Thymus (tissue), 11 donors: ENCODE results near the gene AP2S1. TPM values are rescaled to one million over a fixed set of nuclear protein-coding genes. Genes with fewer than 3 reads are reported as not detected.
A peak's percentile ranks its signal among the peaks of the same experiment; 100 is the strongest.
"Not testable (repeated sequence)": the region's sequence is repeated elsewhere in the genome, so short reads cannot be mapped to it uniquely, and the experiment has no call there.

Experiments
- DNase-seq, 9 donors: peaks; one replicate each; pipeline ENCODE4 v3.0.0-alpha.2; 2013; ENCODE audit warnings: low spot score in 9 of 9, low read depth in 6 of 9, missing footprints in 1 of 9
- H3K27ac ChIP-seq, 2 donors: one replicate each; pipeline ENCODE4 v1.5.1; 2013; ENCODE audit warnings: control low read depth in 1 of 2, low read depth in 1 of 2, low read length in 1 of 2, mild to moderate bottlenecking in 1 of 2, moderate library complexity in 1 of 2
- H3K27me3 ChIP-seq, 2 donors: one replicate each; pipeline ENCODE4 v1.5.1; 2013; ENCODE audit warnings: low read length in 1 of 2; ENCODE audit not compliant: control insufficient read depth in 2 of 2, insufficient read depth in 1 of 2
- H3K36me3 ChIP-seq, 2 donors: one replicate each; pipeline ENCODE4 v1.5.1; 2013; ENCODE audit warnings: low read length in 1 of 2, mild to moderate bottlenecking in 1 of 2, moderate library complexity in 1 of 2; ENCODE audit not compliant: control insufficient read depth in 2 of 2, insufficient read depth in 2 of 2
- H3K4me1 ChIP-seq, 2 donors: one replicate each; pipeline ENCODE4 v1.5.1; 2013; ENCODE audit warnings: low read length in 2 of 2; ENCODE audit not compliant: control insufficient read depth in 2 of 2, insufficient read depth in 2 of 2
- H3K4me3 ChIP-seq, 2 donors: one replicate each; pipeline ENCODE4 v1.5.1; 2013; ENCODE audit warnings: low read length in 2 of 2, control low read depth in 1 of 2, mild to moderate bottlenecking in 1 of 2
- H3K9me3 ChIP-seq, 2 donors: one replicate each; pipeline ENCODE4 v1.5.1; 2013; ENCODE audit warnings: low read length in 1 of 2, mild to moderate bottlenecking in 1 of 2; ENCODE audit not compliant: control insufficient read depth in 2 of 2, insufficient read depth in 1 of 2
- WGBS: extraction: QIAGEN DNeasy Blood & Tissue Kit; methylation state at CpG from one replicate; pipeline ENCODE4 v1.1.7; 2013; 5-methylcytosine and 5-hydroxymethylcytosine counted together
- polyA plus RNA-seq: library from polyadenylated mRNA; stranded (reverse); fragments of 200-250 nt; gene quantifications from one replicate; pipeline ENCODE4 v1.2.3, GENCODE V29; 2013
- total RNA-seq: library from RNA; stranded (reverse); fragments of 120-200 nt; gene quantifications from one replicate; pipeline ENCODE4 v1.2.4, GENCODE V29; 2013
- donor health status: healthy.

The AP2S1 gene
- total and polyA plus RNA-seq, 2 donors = 88.0 to 106 TPM

- Histone ChIP-seq H3K36me3 (no peaks in the 10 kb centered on the region), H3K27me3 (no peaks in the 10 kb centered on the region), H3K4me3 (peak overlapping the region; percentile 76), H3K27ac (no peak overlapping the region), H3K9me3 (peaks cover 0 to 3% of the 10 kb centered on the region in 2 donors), H3K4me1 (peaks cover 15 to 45% of the 10 kb centered on the region in 2 donors)
- WGBS = 53% methylated on average over 9 of the region's 9 CpGs
- DNase-seq = no peak
Observed at GRCh38 chr19:46862503-46862834, 11.8 kb upstream of the AP2S1 start.

GRCh38 chr19:46861691-46862502 is 11.3 kb upstream of the AP2S1 start:
- H3K27ac ChIP-seq = peak overlapping the region; percentile 18 to 42
- H3K4me1 ChIP-seq = peaks cover 15 to 42% of the 10 kb centered on the region in 2 donors
- H3K9me3 ChIP-seq = peaks cover 0 to 3% of the 10 kb centered on the region in 2 donors
- DNase-seq = peak in 1 of 9 donors; percentile 36
- no peaks in the 10 kb centered on the region for H3K27me3 ChIP-seq
- no peaks in the 10 kb centered on the region for H3K36me3 ChIP-seq
- peak overlapping the region; percentile 76 for H3K4me3 ChIP-seq
- 1% methylated on average over 19 of the region's 19 CpGs for WGBS

GRCh38 chr19:46860846-46861690 is 10.4 kb upstream of the AP2S1 start, which contains the start of gene ARHGAP35:
ARHGAP35 (plus strand) TSS chr19:46860997; CDS start chr19:46918676, 57,679 bp downstream.
- Histone ChIP-seq H3K9me3 (peaks cover 0 to 3% of the 10 kb centered on the region in 2 donors), H3K4me3 (peak within 1 kb of the TSS; percentile 76), H3K36me3 (no peaks in the 10 kb centered on the region), H3K27me3 (no peaks in the 10 kb centered on the region), H3K4me1 (peaks cover 22 to 45% of the 10 kb centered on the region in 2 donors), H3K27ac (peak within 1 kb of the TSS; percentile 98 to 100)
- DNase-seq = peak in 4 of 9 donors; percentile 77 to 94 (median 89)
- under 1% methylated on average over 81 of the region's 91 CpGs for WGBS

- no peaks in the 10 kb centered on the region for H3K36me3 ChIP-seq
- H3K4me3 ChIP-seq = peak overlapping the region; percentile 64 to 76
- peaks cover 0 to 10% of the 10 kb centered on the region in 2 donors for H3K9me3 ChIP-seq
- DNase-seq = peak; percentile 90 to 98 (median 94)
- WGBS = under 1% methylated on average over 89 of the region's 89 CpGs
- peaks cover 0 to under 1% of the 10 kb centered on the region in 2 donors for H3K27me3 ChIP-seq
- H3K4me1 ChIP-seq = peaks cover 22 to 47% of the 10 kb centered on the region in 2 donors
- H3K27ac ChIP-seq = peak overlapping the region; percentile 98 to 100
Observed at GRCh38 chr19:46860125-46860845, 9.6 kb upstream of the AP2S1 start.

DNA sequence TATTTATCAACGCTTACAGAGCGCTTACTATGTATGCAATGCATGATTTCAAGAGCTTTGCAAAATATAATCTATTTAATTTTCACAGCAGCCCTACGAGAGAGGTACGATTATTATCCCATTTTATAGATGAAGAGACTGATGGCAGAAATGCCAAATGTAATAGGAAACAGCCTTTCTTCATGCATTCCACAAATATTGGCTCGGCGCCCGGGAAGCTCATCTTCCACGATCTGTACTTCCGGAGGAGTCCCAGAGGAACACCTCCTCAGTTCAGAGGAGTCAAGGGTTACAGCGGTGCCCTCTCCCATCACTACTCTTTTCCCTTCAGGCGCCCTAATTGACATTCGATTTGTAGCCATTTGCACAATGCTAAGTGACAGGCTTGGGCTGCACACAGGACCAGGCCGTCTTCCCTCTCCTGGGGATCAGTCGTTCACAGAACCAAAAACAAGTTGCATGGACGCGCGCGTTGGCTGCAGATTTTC is 9.0 kb upstream of the AP2S1 start:
- peak overlapping the region; percentile 48 to 100 for H3K27ac ChIP-seq
- H3K36me3 ChIP-seq = no peaks in the 10 kb centered on the region
- 22% methylated on average over 18 of the region's 18 CpGs for WGBS
- H3K4me1 ChIP-seq = peaks cover 22 to 45% of the 10 kb centered on the region in 2 donors
- peak overlapping the region; percentile 16 to 64 for H3K4me3 ChIP-seq
- peaks cover 0 to 2% of the 10 kb centered on the region in 2 donors for H3K27me3 ChIP-seq
- peaks cover 0 to 12% of the 10 kb centered on the region in 2 donors for H3K9me3 ChIP-seq
- no peak for DNase-seq

DNA sequence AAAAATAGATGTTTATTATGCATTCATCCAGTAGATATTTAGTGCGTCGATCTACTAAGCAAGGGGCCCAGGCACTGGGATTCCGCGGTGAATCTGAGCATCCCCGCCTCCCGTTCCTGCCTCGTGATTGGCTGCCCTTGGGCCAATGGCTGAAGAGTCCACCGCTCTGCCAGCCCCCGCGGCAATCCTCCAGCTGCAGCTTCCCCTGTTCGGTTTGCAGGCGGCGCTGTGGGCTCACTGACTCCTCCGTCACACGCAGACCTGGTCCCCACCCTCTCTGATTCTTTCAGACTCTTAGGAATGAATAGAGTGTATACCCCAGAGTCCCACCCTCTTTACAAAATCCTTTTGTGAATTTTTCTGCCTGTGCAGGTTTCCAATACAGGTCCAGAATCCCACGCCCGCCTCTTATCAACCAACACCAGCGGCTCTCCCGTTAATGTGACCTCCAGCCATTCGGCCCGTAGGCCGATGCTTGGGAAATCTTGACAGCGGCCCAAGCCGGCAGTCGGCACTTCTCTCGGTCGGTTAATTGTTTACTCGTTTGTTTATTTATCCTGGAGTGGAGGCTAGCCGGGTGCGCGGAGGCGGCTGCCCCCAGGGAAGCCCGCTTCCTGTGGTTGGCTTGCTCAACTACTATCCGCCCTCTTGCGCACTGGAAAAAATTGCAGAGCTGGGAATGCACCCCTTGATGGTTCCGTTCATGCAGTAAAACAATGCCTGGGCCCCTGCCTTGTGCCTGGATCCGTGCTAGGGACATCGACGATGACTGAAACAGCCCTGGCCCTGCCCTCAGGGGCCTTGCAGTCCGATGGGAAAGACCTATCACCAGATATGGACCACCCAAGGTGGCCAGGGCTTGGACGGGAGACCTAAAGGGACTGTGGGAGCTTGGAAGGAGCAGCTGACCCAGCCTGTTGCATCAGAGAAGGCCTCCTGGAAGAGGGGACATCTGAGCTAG is 5.7 kb upstream of the AP2S1 start:
- Histone ChIP-seq H3K27ac (peak overlapping the region; percentile 26 to 54), H3K4me3 (peak overlapping the region; percentile 31 to 44), H3K4me1 (peaks cover 7 to 17% of the 10 kb centered on the region in 2 donors), H3K36me3 (no peaks in the 10 kb centered on the region), H3K9me3 (peaks cover 0 to 12% of the 10 kb centered on the region in 2 donors), H3K27me3 (peaks cover 0 to 2% of the 10 kb centered on the region in 2 donors)
- 13% methylated on average over 41 of the region's 41 CpGs for WGBS
- DNase-seq = peak; percentile 70 to 96 (median 89)

- H3K36me3 ChIP-seq, DNase-seq, H3K27me3 ChIP-seq, H3K4me3 ChIP-seq, H3K27ac ChIP-seq: not testable (repeated sequence)
- Histone ChIP-seq H3K9me3 (peaks cover 0 to 14% of the 10 kb centered on the region in 2 donors), H3K4me1 (peaks cover 11 to 21% of the 10 kb centered on the region in 2 donors)
- WGBS = 88% methylated on average over 13 of the region's 13 CpGs
Observed at GRCh38 chr19:46854698-46855097, 4.1 kb upstream of the AP2S1 start.

DNA sequence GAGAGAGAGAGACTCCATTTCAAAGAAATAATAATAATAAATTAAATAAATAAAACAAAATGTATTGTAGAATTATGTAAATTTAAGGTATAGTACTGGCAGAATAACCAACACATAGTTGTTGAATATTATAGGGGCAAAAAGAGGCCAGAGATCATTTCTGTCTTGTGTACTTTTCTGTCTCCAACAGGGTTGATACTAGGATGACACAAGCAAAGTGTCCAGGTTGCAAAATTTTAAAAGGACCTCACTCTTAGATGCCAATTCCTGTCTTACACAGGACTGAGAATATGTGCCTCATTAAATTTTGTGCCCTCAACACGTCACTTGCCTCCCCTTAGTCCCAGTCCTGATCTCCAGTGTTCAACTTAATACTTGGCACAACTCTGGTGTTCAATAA is 2.2 kb upstream of the AP2S1 start:
- WGBS = 93% methylated on average over 1 of the region's 1 CpG
- Histone ChIP-seq H3K4me1 (peaks cover 17 to 26% of the 10 kb centered on the region in 2 donors), H3K36me3 (no peaks in the 10 kb centered on the region), H3K9me3 (peaks cover 0 to 14% of the 10 kb centered on the region in 2 donors), H3K27me3 (peaks cover 0 to 2% of the 10 kb centered on the region in 2 donors), H3K4me3 (no peak overlapping the region), H3K27ac (no peak overlapping the region)
- DNase-seq = no peak
